GM19023 (cell line): Measurements from ENCODE around the gene PACS2.

Source experiments
- ATAC-seq: cut with Tn5 transposase; IDR thresholded peaks from one replicate; pipeline ENCODE4 v1.9.1; 2021; ENCODE audit warnings: mild to moderate bottlenecking, moderate library complexity; ENCODE audit not compliant: unreplicated experiment

The PACS2 gene

DNA sequence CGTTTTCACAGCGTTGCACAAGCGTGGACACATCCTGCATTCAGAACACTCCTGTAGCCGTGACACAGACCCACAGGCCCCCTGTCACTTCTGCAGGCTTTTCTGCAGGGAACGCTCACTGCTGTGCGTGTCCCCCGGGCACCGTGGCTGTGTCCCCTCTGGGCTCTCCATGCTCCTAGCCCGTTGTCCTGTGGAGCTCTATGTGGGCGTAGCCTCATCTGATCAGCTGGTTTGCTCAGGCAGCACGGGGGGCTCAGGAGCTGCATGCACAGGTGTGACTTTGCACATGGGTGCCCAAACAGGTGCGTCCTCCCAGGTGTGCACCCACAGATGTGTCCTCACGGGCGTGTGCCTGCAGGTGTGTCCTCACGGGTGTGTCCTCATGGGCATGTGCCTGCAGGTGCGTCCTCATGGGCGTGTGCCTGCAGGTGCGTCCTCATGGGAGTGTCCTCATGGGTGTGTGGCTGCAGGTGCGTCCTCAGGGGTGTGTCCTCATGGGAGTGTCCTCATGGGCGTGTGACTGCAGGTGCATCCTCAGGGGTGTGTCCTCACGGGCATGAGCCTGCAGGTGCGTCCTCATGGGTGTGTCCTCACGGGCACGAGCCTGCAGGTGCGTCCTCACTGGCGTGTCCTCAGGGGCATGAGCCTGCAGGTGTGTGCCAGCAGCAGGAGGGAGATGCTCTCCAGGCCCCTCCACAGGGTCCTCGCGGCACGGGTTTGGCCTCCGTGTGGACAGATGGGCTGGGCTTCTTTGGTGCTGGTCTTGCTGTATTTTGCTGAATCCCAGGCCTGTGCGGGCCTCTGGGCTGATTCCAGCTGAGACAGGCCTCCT lies 122.6 kb downstream of the PACS2 start:
- ATAC-seq, result no peak

- no peak for ATAC-seq
Observed at GRCh38 chr14:105437723-105438500, 123.4 kb downstream of the PACS2 start.

DNA sequence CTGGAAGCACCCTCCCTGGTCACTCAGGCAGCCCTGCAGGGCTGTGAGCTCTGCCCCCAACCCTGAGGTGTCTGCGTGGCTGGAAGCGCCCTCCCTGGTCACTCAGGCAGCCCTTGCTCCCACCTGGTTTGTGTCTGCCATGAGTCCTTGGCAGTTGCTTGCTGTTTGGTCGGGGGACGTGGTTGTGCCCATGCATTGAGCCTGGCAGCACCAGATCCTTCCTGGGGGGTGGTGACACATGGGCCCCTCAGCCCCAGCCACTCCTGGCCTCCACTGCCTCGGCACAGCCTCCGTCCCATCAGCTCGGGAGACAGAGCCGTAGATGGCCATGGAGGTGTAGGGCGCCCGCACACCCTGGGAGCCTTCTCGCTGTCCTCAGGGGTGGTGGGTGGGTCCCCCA lies 124.6 kb downstream of the PACS2 start:
- no peak for ATAC-seq

- ATAC-seq, result no peak
Observed at GRCh38 chr14:105439710-105440553, 125.4 kb downstream of the PACS2 start.

DNA sequence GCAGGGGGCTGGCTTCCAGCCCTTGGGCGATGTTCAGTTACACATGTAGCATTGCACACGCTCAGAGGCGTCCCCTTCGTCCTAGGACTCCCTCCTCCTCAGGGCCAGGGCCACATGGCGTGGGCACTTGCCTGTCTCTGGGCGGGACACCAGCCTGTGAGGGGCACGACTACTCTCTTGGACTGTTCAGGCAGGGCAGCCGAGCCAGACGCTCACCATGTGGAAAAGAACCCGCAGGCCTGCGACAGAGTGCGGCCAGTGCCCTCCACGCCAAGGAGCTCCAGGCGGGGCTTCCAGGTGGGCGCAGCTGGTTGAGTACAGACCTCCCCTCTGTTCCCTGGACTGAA lies 126.0 kb downstream of the PACS2 start:
- no peak for ATAC-seq

DNA sequence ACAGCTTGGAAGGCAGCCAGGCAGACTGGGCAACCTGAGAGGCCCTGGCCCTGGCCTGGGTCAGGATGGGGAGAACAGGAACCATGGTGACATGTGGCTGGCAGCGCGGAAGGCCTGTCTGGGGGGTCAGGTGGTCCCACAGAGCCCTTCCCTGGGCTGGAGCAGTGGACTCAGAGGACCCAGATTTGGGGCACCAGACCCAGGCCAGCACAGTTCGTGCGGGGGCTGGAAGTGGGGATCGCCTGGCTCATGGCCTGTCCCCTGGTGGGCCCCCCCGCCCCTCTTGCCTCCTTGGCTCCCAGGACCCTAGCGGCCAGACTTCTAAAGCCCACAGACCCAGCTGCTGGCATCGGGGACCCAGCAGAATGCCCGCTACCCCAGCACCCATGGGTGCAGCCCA lies 126.4 kb downstream of the PACS2 start:
- ATAC-seq, result no peak

DNA sequence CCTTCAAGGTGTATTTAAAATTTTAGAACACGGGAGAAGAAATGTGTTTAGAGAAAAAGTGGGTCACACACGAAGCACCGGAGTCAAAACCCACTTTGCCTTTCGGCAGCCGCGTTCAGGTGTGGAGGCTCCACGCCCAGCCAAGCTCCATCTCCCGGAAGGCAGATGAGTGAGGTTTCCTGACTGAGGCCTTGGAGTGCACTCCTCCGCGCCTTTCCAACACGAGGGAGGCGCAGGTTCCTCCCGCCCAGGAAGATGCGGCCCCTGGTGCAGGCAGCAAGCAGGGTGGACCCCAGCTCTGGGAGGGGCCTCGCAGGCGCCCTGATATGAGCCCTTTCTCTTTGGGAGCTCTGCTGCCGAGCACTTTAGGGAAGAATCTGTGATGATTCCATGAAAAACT lies 127.6 kb downstream of the PACS2 start:
- no peak for ATAC-seq

GRCh38 chr14:105442834-105443233 lies 128.3 kb downstream of the PACS2 start:
- no peak for ATAC-seq

DNA sequence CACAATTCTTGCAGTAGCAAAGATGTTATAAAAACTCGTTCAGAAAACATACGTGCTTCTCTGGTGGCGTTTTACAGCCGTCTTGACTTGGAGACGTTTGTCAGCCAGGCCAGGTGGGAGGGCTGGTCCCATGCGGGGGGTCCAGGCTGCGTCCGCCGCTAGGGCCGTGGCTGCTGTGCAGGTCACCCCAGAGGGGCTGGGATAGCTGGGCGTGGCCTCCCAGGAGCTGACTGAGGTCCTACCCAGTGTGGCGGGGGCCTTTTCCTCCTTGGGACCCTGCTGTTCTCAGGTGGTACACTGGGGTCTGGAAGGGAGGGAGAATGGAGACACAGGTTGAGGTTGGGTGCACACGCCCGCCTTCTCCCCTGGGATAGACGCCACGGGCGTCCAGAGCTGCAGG lies 130.3 kb downstream of the PACS2 start:
- no peak for ATAC-seq

GRCh38 chr14:105445290-105445689 lies 130.7 kb downstream of the PACS2 start:
- ATAC-seq, result no peak

DNA sequence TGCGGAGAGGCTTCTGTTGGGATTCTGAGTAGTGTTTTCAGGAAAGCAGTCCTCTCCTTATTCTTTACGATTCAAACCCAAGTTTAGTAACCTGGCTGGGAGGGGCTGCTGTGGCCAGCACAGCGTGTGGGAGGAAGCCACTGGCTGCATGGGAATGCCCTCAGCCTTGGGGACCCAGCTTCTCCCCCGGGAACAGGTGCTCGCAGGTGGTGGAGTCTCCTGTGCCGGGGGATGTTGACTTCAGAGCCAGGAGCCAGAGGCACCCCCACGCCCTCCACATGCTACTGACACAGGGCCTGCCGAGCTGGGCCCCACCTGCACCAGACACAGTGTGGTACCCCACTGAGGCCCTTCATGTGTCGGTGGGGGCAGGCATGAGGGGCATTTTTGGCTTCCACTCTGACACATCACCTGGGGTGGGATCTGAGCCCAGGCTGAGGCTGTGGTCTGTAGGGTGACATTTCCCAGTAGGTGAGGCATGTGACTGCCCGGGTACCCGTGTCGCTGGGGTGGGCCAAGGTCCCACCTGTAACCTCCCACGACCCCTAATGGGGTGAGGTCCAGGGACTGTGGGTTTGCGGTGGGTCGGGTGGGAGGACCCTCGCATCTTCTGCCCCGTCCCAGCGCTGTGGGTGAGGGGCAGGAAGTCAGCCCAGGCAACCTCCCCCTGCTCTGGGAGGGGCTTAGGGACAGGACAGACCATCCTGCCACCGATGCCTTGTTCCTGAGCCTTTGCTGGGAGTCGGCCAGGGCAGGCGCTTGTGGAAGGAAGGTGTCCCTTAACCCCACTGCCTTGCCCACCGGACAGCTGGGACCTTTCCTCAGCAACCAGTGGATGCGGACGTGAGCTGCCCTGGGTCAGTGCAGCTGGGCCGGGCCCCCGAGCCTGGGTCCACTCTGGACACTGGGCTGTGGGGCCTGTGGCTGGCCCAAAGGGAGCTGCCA lies 131.6 kb downstream of the PACS2 start:
- ATAC-seq, result no peak

DNA sequence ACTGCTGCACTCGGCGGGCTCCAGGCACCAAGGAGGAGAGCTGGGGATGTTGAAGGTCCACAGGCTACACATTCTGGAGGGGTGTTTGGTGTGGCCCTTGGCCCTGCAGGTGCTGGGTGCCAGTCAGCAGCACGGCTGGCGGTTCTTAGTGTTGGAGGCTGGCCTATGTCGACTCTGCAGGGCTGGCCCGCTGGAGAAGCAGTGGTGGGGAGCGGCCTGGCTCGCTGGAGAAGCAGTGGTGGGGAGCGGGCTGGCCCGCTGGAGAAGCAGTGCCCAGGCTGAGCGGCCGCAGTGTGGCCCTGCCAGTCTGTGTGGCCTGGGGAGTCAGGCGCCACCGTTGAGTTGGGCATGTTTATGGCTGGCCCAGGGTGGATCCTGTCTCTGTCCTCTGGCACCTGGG lies 132.4 kb downstream of the PACS2 start:
- ATAC-seq, result no peak
